LNCaP clone FGC (cell line): ENCODE data around the gene HOXA3.

Experiments used
- DNase-seq: peaks from one replicate; pipeline ENCODE4 v3.0.0-alpha.2; 2011; ENCODE audit warnings: low read depth
- H3K4me3 ChIP-seq: 2 replicates; pipeline ENCODE4 v1.5.1; 2011; ENCODE audit warnings: mild to moderate bottlenecking, low read depth, low read length, control low read depth
- CTCF ChIP-seq: IDR thresholded peaks from 2 replicates; pipeline ENCODE4 v1.5.1; 2012; ENCODE audit warnings: mild to moderate bottlenecking; ENCODE audit not compliant: control insufficient read depth, insufficient read depth; ENCODE audit errors: extremely low read depth

HOXA3 gene

GRCh38 chr7:27151931-27152815 lies at the start of gene HOXA3:
HOXA3 (minus strand) TSS chr7:27152583; CDS start chr7:27110640, 41,943 bp downstream.
- no peak for TF ChIP-seq CTCF
- no peak for DNase-seq
- no peak within 1 kb of the TSS for H3K4me3 ChIP-seq

DNA sequence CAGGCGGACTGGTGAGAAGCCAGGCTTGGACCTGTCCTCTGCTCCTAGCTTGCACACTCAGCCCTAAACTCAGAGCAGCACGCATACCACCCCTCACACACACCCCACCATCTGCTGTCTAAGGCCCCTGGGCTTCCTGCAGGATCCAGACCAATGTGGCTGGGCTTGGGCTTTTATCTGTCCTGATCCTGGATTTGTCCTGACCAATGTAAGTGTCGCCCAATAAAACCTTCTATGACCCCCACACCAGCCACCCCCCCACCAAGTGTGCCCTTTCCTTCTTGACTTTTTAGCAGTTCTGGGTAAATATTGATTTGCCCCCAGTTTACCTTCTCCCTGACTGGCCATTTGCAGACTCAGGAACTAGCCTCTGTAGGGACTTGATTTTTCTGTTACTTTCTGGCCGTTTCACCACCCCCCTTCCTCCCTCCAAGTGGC lies 49.2 kb upstream of the HOXA3 start:
- TF ChIP-seq CTCF = no peak
- H3K4me3 ChIP-seq = no peak overlapping the region
- no peak for DNase-seq

GRCh38 chr7:27200761-27201579 lies 48.6 kb upstream of the HOXA3 start:
- no peak for TF ChIP-seq CTCF
- no peak overlapping the region for H3K4me3 ChIP-seq
- no peak for DNase-seq

DNA sequence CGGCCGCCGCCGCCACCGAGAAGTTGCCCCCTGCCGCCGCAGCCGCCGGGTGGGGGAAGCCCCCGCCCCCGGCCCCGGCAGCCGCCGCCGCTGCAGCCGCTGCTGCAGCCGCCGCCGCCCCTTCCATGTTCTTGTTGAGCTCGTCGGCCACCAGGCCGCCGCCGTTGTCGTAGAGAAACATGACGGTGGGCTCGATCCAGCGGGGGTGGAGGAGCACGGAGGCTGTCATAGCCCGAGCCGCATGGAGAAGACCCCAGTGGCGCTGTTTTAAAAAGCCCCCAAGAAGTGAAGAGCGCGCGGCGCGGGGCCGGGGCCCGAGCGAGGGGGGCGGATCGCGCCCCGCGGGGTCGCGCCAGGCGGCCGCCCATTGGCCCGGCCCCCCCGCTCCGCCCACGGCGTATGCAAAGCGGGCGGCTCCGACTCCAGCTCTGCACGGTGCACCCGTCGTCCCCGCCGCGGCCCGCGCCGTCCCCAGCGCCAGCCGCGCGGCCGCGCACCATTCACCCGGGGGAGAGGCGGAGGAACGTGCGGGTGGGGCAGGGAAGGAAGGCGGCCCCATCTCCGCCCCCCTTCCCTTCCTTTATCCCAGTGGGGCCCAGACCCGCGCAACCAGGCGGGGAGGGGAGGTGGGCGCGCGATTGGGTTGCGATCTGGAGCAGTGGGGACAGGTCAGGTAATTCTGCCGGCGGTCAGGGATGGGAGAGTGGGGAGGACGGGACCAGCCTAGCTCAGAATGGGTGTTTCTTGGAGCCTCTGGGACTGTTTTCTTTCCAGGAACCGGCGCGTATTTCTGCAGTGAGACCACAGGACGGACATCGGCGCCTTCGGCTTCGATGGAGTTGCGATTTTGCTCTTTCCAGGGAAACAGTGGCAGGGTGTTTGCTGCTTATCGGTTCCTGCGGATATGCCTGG lies 47.7 kb upstream of the HOXA3 start, which contains the start of gene HOXA13:
HOXA13 (minus strand) TSS at position 243 of the 912 bp plus-strand sequence; CDS start at position 229, 14 bp downstream.
- H3K4me3 ChIP-seq = 0 out of 2 replicates have a peak within 1 kb of the TSS, but pooled peaks have one; percentile 28
- no peak for TF ChIP-seq CTCF
- no peak for DNase-seq

DNA sequence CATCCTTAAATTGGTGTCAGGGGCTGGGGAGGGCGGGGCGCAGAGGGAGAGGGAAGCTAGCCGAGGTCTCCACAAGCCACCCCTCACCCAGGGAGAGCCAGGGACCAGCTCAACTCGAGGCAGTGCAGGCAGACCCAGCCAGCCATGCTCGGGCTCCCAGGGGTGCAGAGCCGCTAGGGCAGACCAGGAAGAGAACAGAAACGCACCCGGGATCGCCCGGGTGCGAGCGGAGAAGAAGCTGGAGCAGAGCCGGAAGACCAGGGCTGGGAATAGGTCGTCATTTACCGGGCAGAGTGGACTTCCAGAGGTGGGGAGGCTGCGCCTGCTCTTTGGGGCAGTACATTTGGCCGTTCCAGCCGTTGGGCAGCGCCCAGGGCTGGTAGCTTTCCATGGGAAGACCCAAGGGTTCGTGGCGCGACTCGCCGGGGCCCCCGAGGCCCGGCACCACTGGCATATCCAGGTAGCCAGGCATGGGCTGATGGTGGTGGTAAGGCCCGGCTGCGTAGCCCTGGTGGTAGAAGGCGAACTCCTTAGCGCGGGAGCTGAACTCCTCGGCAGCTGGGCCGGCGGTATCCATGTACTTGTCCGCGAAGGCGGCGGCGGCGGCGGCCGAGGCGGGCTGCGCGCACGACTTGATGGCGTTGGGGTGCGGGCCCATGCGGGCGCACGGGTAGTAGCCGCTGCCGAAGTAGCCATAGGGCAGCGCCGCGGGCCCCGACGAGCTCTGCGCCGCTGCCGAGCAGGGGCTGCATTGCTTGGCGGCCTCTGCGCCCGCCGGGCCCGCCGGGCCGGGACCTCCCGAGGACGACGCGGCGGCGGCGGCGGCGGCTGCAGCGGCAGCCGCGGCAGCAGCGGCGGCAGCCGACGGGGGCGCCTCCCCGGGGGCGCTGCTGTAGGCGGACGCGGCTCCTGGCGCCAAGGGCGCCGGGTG lies 46.8 kb upstream of the HOXA3 start:
- DNase-seq = no peak
- no peak for TF ChIP-seq CTCF
- H3K4me3 ChIP-seq = no peak overlapping the region
